Activated CD4-positive, alpha-beta T cell treated with anti-CD3 and anti-CD28 coated beads for 1 hour (primary cell): Measurements from ENCODE around the gene FRMD4A.

ENCODE experiments used
- DNase-seq: peaks from one replicate; pipeline ENCODE4 v3.0.0-alpha.2; 2020

The FRMD4A gene

GRCh38 chr10:14330388-14331061, at the start of gene FRMD4A:
Gene FRMD4A (minus strand): TSS chr10:14330924.
- DNase-seq = no peak

- no peak for DNase-seq
These were observed 49.0 kb upstream of the FRMD4A start for GRCh38 chr10:14379556-14380280.

- no peak for DNase-seq
These were observed 47.8 kb upstream of the FRMD4A start for GRCh38 chr10:14378387-14378960.

- no peak for DNase-seq
These were observed 47.0 kb upstream of the FRMD4A start for GRCh38 chr10:14377591-14378175.

- DNase-seq = no peak
These were observed 44.2 kb upstream of the FRMD4A start for GRCh38 chr10:14374745-14375445.

- no peak for DNase-seq
These were observed 41.9 kb upstream of the FRMD4A start for GRCh38 chr10:14372606-14373005.

- no peak for DNase-seq
These were observed 40.9 kb upstream of the FRMD4A start for GRCh38 chr10:14371581-14371980.

- no peak for DNase-seq
These were observed 40.2 kb upstream of the FRMD4A start for GRCh38 chr10:14370894-14371293.

GRCh38 chr10:14369906-14370305, 39.2 kb upstream of the FRMD4A start:
- DNase-seq = no peak

GRCh38 chr10:14366760-14367159, 36.0 kb upstream of the FRMD4A start:
- DNase-seq = no peak

- no peak for DNase-seq
These were observed 34.5 kb upstream of the FRMD4A start for GRCh38 chr10:14365266-14365665.

- no peak for DNase-seq
These were observed 31.4 kb upstream of the FRMD4A start for GRCh38 chr10:14362104-14362503.

- no peak for DNase-seq
These were observed 30.2 kb upstream of the FRMD4A start for GRCh38 chr10:14360961-14361360.

- DNase-seq = no peak
These were observed 29.8 kb upstream of the FRMD4A start for GRCh38 chr10:14360515-14360914.

- no peak for DNase-seq
These were observed 28.3 kb upstream of the FRMD4A start for GRCh38 chr10:14358886-14359573.

- DNase-seq = no peak
These were observed 26.2 kb upstream of the FRMD4A start for GRCh38 chr10:14356921-14357320.

GRCh38 chr10:14355750-14356149, 25.0 kb upstream of the FRMD4A start:
- DNase-seq = no peak

- DNase-seq = no peak
These were observed 22.7 kb upstream of the FRMD4A start for GRCh38 chr10:14353291-14353913.

GRCh38 chr10:14350006-14350405, 19.3 kb upstream of the FRMD4A start:
- no peak for DNase-seq

- DNase-seq = no peak
These were observed 18.4 kb upstream of the FRMD4A start for GRCh38 chr10:14349081-14349480.

- DNase-seq = no peak
These were observed 14.5 kb upstream of the FRMD4A start for GRCh38 chr10:14345262-14345661.
